ENCODE results near the gene CRYAA.
"Not testable (repeated sequence)": the region's sequence is repeated elsewhere in the genome, so short reads cannot be mapped to it uniquely, and the experiment has no call there.

CRYAA gene

DNA sequence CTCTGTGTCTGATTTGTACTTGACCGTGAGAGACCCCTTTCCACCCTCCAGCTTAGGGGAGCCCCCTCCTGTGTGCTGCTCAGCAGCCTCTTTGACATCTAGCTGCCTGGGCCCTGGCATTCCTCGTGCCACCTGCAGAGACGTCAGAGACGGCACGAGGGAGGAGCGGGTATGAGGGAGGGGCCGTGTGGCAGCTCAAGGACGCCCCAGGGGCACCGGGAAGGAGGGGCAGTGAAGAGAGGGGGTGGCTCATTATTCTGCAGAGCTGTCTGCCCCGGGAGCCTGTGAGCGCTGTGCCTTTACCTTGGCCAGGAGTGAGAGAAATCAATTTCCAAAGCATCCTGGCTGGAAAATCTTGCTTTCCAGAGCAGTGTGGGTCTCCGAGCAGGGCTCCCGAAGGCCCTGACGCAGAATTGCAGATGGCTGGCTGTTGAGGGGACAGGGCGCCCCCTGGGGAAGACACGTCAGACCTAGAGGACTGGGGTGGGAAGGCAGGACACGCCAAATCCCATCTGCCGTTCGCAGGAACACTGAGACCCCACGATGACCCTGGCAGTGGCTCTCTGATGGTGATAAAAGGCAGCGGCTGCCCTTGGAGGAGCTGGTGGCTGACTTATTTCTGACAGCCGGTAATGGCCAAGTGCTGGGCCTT lies 9.5 kb downstream of the CRYAA start:
- not testable (repeated sequence) for H3K27me3 ChIP-seq (ENCODE audit: control insufficient read depth, insufficient read depth, low read length); H3K4me3 ChIP-seq (ENCODE audit: low read length); H3K27ac ChIP-seq (ENCODE audit: low read length); H3K36me3 ChIP-seq (ENCODE audit: control insufficient read depth, low read depth, low read length); H3K4me1 ChIP-seq (ENCODE audit: control insufficient read depth, low read depth, low read length); H3K9ac ChIP-seq (ENCODE audit: low read length); H3K9me3 ChIP-seq (ENCODE audit: control insufficient read depth, low read depth, low read length)

DNA sequence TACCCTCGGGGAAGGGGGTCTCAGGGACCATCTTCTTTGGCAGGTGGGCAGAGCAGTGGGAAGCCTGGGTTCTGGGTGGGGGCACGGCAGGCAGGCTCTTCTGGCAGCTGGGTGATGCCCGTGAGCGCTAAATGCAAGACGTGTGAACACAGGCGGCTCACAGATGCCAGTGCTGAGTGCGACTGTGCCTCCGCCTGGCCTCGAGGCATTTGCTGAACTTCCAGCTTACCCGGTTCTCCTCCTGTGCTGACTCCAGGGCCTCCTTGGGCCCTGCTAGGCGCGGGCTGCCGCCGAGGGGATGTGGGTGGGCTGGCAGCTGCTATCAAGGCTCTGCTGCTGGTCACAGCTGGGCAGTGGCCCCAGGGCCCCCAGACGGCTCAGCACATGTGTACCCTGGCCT lies 12.2 kb downstream of the CRYAA start:
- not testable (repeated sequence) for H3K9ac ChIP-seq (ENCODE audit: low read length); H3K4me3 ChIP-seq (ENCODE audit: low read length); H3K4me1 ChIP-seq (ENCODE audit: control insufficient read depth, low read depth, low read length); H3K36me3 ChIP-seq (ENCODE audit: control insufficient read depth, low read depth, low read length); H3K27ac ChIP-seq (ENCODE audit: low read length); H3K9me3 ChIP-seq (ENCODE audit: control insufficient read depth, low read depth, low read length); H3K27me3 ChIP-seq (ENCODE audit: control insufficient read depth, insufficient read depth, low read length)

DNA sequence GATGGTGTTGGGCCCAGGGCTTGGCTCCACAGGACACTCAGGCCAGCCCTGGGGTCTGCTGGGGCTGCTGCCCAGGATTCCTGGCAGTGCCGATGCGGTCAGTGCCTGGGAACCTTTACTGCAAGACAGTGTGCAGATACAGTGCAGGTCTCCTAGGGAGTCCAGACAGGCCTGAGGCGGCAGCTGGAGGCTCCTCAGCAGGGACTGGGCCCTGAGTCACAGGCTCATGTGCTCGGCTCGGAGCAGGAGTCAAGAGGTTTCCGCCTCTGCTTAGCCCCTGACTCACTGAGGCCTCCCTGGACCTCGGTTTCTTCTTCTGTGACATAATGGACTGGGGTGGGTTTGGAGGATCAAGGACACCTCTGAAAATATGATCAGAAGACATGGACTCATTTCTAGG lies 18.5 kb downstream of the CRYAA start:
- not testable (repeated sequence) for H3K27ac ChIP-seq (ENCODE audit: low read length); H3K4me3 ChIP-seq (ENCODE audit: low read length); H3K27me3 ChIP-seq (ENCODE audit: control insufficient read depth, insufficient read depth, low read length); H3K9ac ChIP-seq (ENCODE audit: low read length); H3K36me3 ChIP-seq (ENCODE audit: control insufficient read depth, low read depth, low read length); H3K4me1 ChIP-seq (ENCODE audit: control insufficient read depth, low read depth, low read length); H3K9me3 ChIP-seq (ENCODE audit: control insufficient read depth, low read depth, low read length)

DNA sequence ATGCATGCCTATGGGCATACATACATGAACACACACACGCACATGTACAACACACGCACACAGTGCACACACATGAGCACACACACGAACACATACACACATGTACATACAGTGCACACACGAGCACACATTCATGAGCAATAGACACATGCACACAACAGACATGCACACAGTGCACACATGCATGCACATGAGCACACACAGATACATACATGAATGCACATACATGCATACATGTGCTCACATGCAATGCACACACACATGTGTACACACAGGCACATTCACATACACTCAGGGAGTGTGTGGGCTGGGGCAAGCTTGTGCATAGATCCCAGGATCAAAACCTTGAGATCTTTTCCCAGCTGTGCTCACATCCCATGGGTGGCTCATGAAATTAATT lies 18.9 kb downstream of the CRYAA start:
- no peaks in the 10 kb centered on the region for H3K9me3 ChIP-seq (ENCODE audit: control insufficient read depth, low read depth, low read length)
- H3K4me3 ChIP-seq (ENCODE audit: low read length) = no peak overlapping the region
- no peak overlapping the region for H3K27ac ChIP-seq (ENCODE audit: low read length)
- H3K27me3 ChIP-seq (ENCODE audit: control insufficient read depth, insufficient read depth, low read length) = no peaks in the 10 kb centered on the region
- H3K9ac ChIP-seq (ENCODE audit: low read length) = no peak overlapping the region
- H3K4me1 ChIP-seq (ENCODE audit: control insufficient read depth, low read depth, low read length) = no peaks in the 10 kb centered on the region
- no peaks in the 10 kb centered on the region for H3K36me3 ChIP-seq (ENCODE audit: control insufficient read depth, low read depth, low read length)

DNA sequence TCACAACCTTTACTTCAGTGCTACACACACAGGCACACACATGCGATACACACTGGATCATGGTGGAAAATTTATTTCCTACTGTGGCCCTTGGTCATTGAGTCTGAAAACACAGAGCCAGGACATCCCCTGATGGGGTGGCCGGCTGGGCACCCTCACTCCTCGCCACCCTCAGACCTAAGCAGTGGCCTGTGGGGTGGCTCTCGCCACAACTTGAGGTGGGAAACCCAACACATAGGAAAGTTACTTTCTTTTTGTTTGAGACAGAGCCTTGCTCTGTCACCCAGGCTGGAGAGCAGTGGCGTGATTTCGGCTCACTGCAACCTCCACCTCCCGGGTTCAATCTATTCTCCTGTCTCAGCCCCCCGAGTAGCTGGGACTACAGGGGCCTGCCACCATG lies 19.4 kb downstream of the CRYAA start:
- no peak overlapping the region for H3K4me3 ChIP-seq (ENCODE audit: low read length)
- no peaks in the 10 kb centered on the region for H3K4me1 ChIP-seq (ENCODE audit: control insufficient read depth, low read depth, low read length)
- no peak overlapping the region for H3K9ac ChIP-seq (ENCODE audit: low read length)
- no peaks in the 10 kb centered on the region for H3K27me3 ChIP-seq (ENCODE audit: control insufficient read depth, insufficient read depth, low read length)
- H3K9me3 ChIP-seq (ENCODE audit: control insufficient read depth, low read depth, low read length) = no peaks in the 10 kb centered on the region
- no peaks in the 10 kb centered on the region for H3K36me3 ChIP-seq (ENCODE audit: control insufficient read depth, low read depth, low read length)
- H3K27ac ChIP-seq (ENCODE audit: low read length) = no peak overlapping the region

DNA sequence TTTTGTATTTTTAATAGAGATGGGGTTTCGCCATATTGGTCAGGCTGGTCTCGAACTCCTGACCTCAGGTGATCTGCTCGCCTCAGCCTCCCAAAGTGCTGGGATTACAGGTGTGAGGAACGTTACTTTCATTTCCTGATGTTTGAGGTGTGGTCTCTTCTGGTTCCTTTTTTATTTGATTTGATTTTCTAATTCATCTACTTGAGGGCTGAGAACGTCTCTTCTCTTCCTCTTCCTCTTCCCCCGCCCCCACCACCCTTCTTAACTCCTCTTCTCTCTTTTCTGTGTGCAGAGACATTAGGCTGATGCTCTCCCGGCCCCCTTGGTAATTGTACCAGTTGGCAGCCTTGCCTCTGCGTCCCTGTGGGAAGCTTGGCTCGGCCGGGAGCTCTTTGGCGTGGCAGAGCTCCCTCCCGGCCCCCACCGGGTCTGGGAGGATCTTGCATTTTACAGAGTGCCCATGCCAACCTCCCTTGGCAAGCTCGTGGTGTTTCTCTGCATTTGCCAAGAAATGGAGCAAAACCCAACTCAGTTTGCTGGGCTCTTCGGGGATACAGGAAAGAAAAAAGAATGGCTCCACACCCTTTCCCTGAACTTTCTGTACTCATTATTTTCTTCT lies 19.9 kb downstream of the CRYAA start:
- Histone ChIP-seq H3K9ac (ENCODE audit: low read length) (no peak overlapping the region), H3K4me1 (ENCODE audit: control insufficient read depth, low read depth, low read length) (no peaks in the 10 kb centered on the region), H3K36me3 (ENCODE audit: control insufficient read depth, low read depth, low read length) (no peaks in the 10 kb centered on the region), H3K27ac (ENCODE audit: low read length) (no peak overlapping the region), H3K27me3 (ENCODE audit: control insufficient read depth, insufficient read depth, low read length) (no peaks in the 10 kb centered on the region), H3K9me3 (ENCODE audit: control insufficient read depth, low read depth, low read length) (no peaks in the 10 kb centered on the region), H3K4me3 (ENCODE audit: low read length) (no peak overlapping the region)

DNA sequence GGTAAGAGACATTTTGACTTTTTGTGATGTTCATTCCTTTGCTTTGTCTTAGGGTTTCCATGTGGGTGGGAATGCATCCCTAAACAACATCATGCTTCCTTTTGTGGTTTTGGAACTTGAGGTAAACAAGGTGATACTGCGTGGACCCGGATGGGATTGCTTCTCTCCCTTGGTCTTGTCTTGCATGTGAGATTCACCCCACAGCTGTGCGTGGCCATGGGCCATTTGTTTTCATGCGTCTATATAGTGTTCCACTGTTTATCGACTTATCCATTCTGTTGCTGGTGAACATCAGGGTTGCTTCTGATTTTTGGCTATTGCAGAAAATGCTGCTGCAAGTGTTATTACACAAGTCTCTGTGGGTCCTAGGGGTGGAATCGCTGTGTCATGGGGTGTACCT lies 21.1 kb downstream of the CRYAA start:
- Histone ChIP-seq H3K4me1 (ENCODE audit: control insufficient read depth, low read depth, low read length) (no peaks in the 10 kb centered on the region), H3K27ac (ENCODE audit: low read length) (no peak overlapping the region), H3K36me3 (ENCODE audit: control insufficient read depth, low read depth, low read length) (no peaks in the 10 kb centered on the region), H3K9ac (ENCODE audit: low read length) (no peak overlapping the region), H3K4me3 (ENCODE audit: low read length) (no peak overlapping the region), H3K27me3 (ENCODE audit: control insufficient read depth, insufficient read depth, low read length) (no peaks in the 10 kb centered on the region), H3K9me3 (ENCODE audit: control insufficient read depth, low read depth, low read length) (no peaks in the 10 kb centered on the region)

DNA sequence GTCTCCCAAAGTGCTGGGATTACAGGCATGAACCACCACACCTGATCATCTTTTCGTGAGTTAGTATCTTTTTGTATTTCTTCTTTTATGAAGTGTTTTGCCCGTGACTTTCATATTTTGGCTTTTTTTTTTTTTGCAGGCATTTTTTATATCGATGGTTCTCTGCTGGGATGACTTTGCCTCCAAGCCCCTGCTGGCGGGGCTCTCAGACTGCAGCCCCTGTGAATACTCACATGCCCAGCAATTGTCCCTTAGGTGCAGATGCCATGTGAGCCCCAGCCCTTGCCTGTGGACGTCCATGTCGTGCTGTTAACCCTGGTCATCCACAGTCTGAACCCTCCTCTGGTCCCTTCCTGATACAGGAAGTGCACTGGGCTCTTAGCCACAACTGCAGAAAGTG lies 21.7 kb downstream of the CRYAA start:
- Histone ChIP-seq H3K36me3 (ENCODE audit: control insufficient read depth, low read depth, low read length) (no peaks in the 10 kb centered on the region), H3K27ac (ENCODE audit: low read length) (no peak overlapping the region), H3K4me1 (ENCODE audit: control insufficient read depth, low read depth, low read length) (no peaks in the 10 kb centered on the region), H3K9me3 (ENCODE audit: control insufficient read depth, low read depth, low read length) (no peaks in the 10 kb centered on the region), H3K27me3 (ENCODE audit: control insufficient read depth, insufficient read depth, low read length) (no peaks in the 10 kb centered on the region), H3K4me3 (ENCODE audit: low read length) (no peak overlapping the region), H3K9ac (ENCODE audit: low read length) (no peak overlapping the region)

DNA sequence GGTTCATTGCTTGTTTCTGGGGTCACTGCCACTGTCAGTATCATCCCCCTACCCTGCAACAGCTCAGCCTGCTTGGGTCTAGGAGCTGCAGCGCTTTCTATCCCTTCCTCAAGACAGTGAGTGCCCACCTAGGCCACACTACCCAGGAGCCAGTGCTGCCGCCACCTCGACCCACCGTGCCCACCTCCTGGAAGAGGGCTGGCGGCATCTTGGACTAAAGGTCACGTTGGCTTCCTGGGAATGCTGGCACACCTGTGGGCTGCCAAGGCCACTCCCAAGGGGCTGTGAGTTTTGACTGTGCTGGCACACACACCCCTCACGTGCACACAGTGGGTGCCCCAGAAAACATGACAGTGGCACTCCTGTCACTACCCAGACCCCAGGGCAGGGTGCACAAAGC lies 22.1 kb downstream of the CRYAA start:
- no peaks in the 10 kb centered on the region for H3K36me3 ChIP-seq (ENCODE audit: control insufficient read depth, low read depth, low read length)

DNA sequence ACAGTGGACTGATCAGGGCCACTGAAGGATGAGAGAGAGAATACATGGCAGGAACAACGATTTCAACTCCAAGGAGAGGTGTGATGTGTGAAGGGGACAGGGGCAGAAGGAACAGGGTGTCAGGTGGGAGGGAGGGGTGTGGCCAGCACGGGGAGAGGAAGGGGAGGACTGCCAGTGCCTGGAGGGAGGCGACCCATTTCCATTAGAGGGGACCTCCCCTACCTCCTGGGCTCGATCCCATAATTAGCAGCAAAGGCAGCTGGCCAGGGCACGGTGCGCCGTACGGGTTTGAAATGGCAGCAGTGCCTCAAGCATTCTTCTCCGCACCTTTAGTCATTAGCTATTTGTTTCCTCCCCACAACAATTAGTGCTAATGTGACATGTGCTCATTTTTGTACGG lies 22.7 kb downstream of the CRYAA start:
- Histone ChIP-seq H3K4me1 (ENCODE audit: control insufficient read depth, low read depth, low read length) (no peaks in the 10 kb centered on the region), H3K4me3 (ENCODE audit: low read length) (no peak overlapping the region), H3K36me3 (ENCODE audit: control insufficient read depth, low read depth, low read length) (no peaks in the 10 kb centered on the region), H3K27me3 (ENCODE audit: control insufficient read depth, insufficient read depth, low read length) (no peaks in the 10 kb centered on the region), H3K9ac (ENCODE audit: low read length) (no peak overlapping the region), H3K9me3 (ENCODE audit: control insufficient read depth, low read depth, low read length) (no peaks in the 10 kb centered on the region), H3K27ac (ENCODE audit: low read length) (no peak overlapping the region)

More for the DNA sequence above, 22.1 kb downstream of the CRYAA start:
- Histone ChIP-seq H3K9me3 (ENCODE audit: control insufficient read depth, low read depth, low read length) (no peaks in the 10 kb centered on the region), H3K4me3 (ENCODE audit: low read length) (no peak overlapping the region), H3K9ac (ENCODE audit: low read length) (no peak overlapping the region), H3K27me3 (ENCODE audit: control insufficient read depth, insufficient read depth, low read length) (no peaks in the 10 kb centered on the region), H3K4me1 (ENCODE audit: control insufficient read depth, low read depth, low read length) (no peaks in the 10 kb centered on the region), H3K27ac (ENCODE audit: low read length) (no peak overlapping the region)

DNA sequence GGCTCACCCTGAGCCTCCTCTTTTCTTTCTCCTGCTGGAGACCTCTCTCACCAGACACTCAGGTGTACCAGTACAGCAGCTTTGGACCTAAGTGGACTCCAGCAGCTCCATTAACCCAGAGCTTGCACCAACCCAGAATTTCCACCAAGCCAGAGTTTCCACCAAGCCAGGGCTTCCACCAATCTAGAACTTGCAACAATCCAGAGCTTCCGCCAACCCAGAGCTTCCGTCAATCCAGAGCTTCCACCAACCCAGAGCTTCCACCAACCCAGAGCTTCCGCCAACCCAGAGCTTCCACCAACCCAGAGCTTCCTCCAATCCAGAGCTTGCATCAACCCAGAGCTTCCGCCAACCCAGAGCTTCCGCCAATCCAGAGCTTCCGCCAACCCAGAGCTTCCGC lies 23.2 kb downstream of the CRYAA start:
- no peak overlapping the region for H3K4me3 ChIP-seq (ENCODE audit: low read length)
- no peaks in the 10 kb centered on the region for H3K27me3 ChIP-seq (ENCODE audit: control insufficient read depth, insufficient read depth, low read length)
- H3K9ac ChIP-seq (ENCODE audit: low read length) = no peak overlapping the region
- H3K27ac ChIP-seq (ENCODE audit: low read length) = no peak overlapping the region
- H3K4me1 ChIP-seq (ENCODE audit: control insufficient read depth, low read depth, low read length) = no peaks in the 10 kb centered on the region
- H3K9me3 ChIP-seq (ENCODE audit: control insufficient read depth, low read depth, low read length) = no peaks in the 10 kb centered on the region
- H3K36me3 ChIP-seq (ENCODE audit: control insufficient read depth, low read depth, low read length) = no peaks in the 10 kb centered on the region

DNA sequence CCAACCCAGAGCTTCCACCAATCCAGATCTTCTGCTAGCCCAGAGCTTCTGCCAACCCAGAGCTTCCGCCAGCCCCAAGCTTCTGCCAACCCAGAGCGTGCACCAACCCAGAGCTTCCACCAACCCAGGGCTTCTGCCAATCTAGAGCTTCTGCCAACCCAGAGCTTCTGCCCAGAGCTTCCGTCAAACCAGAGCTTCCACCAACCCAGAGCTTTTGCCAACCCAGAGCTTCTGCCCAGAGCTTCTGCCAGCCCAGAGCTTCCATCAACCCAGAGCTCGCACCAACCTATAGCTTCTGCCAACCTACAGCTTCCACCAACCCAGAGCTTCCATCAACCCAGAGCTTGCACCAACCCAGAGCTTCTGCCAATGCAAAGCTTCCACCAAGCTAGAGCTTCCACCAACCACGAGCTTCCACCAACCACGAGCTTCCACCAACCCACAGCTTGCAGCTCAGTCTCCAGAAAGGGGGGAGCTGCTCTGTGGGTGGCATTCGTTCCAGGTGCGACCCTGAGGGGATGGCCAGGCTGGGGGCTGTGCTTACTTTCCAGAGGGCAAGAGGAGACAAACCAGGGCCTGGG lies 23.8 kb downstream of the CRYAA start:
- Histone ChIP-seq H3K9ac (ENCODE audit: low read length) (no peak overlapping the region), H3K27ac (ENCODE audit: low read length) (no peak overlapping the region), H3K36me3 (ENCODE audit: control insufficient read depth, low read depth, low read length) (no peaks in the 10 kb centered on the region), H3K9me3 (ENCODE audit: control insufficient read depth, low read depth, low read length) (no peaks in the 10 kb centered on the region), H3K27me3 (ENCODE audit: control insufficient read depth, insufficient read depth, low read length) (no peaks in the 10 kb centered on the region), H3K4me1 (ENCODE audit: control insufficient read depth, low read depth, low read length) (no peaks in the 10 kb centered on the region), H3K4me3 (ENCODE audit: low read length) (no peak overlapping the region)
